Measurements from ENCODE around the gene KRT75. TPM values are rescaled to one million over a fixed set of nuclear protein-coding genes. Genes with fewer than 3 reads are reported as not detected.

KRT75 gene
- total RNA-seq, 2 experiments from 2014 or later = not detected

DNA sequence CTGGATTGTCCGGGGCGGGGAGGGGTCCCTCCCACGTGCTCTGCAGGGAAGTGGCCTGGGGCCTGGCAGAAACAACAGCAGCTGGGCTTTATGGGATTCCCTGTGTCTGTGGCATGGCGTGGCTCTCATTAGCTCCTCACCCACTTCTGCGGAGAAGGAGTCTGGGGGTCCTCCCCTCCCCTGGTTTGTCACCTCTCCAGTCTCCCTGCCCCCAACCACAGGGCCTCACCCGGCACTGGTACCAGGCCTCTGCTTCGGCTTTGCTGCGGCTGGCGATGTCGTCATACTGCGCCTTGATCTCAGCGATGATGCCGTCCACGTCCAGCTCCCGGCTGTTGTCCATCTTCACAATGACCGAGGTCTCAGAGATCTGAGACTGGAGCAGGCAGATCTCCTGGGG, 34.4 kb downstream of the KRT75 start:
- ChIA-PET CTCF (interaction anchor here (1.9 kb wide), 1 partner anchor 480 kb away, joined by 6 read pairs; no protein-coding TSS in a partner anchor), POLR2A (no interaction called here)

DNA sequence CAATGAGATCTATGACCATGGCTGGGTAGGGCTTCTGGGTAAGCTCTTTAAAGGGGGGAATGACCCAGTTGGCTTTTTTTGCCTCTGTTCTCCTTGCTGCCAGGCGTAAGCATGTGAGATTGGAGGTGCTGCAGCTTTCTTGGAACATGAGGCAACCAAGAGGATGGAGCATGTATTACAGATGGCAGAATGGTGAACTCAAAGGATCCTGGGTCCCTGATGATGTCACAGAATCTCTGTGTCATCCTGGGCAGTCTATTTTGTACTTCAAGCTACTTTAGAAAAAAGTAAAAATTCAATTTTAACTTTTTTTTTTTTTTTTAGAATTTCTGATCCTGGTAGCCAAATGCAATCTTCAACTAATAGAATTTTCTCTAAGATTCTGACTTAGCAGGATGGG, 36.0 kb downstream of the KRT75 start:
- POLR2A ChIA-PET = no interaction called here

DNA sequence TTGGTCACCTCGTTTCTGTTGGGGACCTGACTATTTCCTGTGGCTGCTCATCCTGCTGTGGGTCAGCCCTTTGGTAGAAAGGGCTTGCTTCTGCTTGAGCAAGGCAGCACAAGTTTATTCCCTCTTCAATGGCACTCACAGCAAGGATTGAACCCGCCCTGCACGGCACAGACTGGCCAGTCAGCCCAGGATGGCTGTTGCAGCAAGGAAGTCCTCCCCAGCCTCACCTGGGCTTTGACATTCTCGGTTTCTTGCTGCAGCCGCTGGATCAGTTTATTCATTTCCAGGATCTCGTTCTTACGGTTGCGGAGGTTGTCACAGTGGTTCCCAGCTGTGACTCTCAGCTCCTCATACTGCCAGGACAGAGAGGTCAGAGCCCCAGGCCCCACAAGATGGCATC, 37.5 kb downstream of the KRT75 start:
- POLR2A ChIA-PET = no interaction called here
- CTCF ChIA-PET = no interaction called here

More for the DNA sequence above, 36.0 kb downstream of the KRT75 start:
- CTCF ChIA-PET = interaction anchor here (0.5 to 1.9 kb wide), 3 partner anchors 73 to 481 kb away, joined by 3 to 6 read pairs (median 3); no protein-coding TSS in a partner anchor

DNA sequence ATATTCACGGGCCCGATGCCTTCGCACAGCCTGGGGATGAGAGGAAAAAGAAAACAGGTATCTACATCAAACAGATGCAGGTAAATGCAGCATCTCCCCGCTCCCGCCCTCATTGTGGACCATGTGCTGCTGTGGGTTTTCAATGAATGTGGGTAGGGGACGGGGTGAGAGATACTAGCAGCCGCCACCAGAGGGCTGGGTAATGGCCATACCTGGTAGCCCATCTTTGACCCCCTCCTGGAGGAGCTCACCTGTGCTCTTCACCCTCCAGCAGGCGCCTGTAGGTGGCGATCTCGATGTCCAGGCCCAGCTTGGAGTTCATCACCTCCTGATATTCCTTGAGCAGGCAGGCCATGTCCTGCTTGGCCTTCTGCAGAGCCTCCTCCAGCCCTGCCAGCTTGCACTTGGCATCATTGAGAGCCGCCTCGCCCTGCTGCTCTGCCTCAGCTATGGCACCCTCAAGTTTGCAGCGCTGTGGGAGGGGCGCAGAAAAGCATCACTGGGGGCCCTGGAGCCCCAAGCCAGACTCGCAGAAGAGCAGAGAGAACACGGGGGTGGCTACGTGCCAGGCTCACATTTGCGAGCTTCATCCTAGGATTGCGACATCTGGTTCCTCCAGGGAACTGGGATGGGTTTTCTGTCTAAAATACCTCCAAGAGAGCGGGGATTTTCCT, 38.3 kb downstream of the KRT75 start:
- ChIA-PET POLR2A (no interaction called here), CTCF (no interaction called here)

DNA sequence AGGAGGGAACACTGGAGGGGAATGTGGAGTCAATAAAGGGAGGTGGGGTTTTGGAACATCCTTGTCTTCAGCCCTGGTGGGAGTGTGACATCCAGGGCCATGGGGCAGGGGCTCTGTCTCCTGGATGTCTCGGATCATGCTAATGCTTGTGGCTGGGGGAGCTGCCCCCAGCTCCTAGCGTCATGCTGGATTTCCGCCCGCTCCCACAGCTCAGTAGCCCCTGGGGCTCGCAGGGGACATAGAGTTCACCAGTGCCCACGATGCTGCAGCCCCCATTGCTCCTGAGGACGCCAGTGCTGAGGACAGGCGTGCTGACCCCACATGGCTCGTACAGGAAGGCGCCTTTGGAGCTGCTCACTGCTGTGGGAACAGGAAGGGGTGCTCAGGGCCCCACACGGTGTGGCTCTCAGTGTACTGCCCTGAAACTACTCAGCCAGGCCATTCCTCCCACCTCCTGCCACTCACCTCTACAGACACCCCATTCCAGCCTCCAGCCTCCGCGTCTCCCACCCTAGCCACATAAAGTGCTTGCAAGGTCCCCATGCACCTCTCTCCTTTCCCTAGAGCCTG, 39.2 kb downstream of the KRT75 start:
- CTCF ChIA-PET = no interaction called here

DNA sequence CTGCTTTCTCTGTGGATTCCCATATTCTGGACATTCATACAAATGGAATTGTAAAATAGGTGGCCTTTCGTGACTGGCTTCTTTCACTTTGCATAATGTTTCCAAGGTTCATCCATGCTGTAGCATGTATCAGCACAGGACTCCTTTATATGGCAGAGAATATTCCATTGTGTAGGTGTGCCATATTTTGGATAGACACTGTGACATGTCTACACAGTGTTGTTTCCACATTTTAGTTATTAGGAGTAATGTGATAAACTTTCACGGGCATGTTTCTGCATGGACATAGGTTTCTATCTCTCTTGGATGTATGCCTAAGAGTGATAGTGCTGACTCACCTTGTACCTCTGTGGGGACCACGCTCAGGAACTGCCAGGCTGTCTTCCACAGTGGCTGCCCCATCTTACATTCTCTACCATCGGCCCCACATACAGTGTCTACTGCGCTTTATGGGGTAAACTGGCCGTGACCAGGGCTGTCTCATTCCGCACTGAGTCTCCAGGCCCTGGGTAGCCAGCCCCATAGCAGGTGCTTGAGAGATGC, 41.6 kb downstream of the KRT75 start:
- ChIA-PET POLR2A (no interaction called here), CTCF (no interaction called here)

More for the DNA sequence above, 39.2 kb downstream of the KRT75 start:
- POLR2A ChIA-PET = no interaction called here

DNA sequence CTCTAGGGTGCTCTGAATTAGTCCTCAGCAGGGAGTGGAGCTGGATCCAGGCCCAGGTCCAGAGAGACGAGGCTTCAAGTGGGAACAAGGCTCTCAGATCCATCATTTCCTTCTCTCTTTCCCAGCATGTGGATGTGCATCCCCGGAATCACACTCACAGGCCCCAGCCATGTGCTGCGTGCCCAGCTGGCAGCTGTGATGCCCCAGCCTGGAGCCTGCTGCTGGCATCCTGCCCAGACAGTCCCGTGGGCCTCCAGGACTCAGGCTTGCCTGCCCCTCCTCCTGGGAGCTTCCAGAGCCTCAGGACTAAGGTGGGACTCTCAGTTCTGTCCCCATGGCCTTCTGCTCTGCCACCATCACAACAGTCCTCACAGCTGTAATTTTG, 42.6 kb downstream of the KRT75 start:
- ChIA-PET CTCF (interaction anchor here (0.6 kb wide), 1 partner anchor 268 kb away, joined by 4 read pairs; no protein-coding TSS in a partner anchor), POLR2A (no interaction called here)

DNA sequence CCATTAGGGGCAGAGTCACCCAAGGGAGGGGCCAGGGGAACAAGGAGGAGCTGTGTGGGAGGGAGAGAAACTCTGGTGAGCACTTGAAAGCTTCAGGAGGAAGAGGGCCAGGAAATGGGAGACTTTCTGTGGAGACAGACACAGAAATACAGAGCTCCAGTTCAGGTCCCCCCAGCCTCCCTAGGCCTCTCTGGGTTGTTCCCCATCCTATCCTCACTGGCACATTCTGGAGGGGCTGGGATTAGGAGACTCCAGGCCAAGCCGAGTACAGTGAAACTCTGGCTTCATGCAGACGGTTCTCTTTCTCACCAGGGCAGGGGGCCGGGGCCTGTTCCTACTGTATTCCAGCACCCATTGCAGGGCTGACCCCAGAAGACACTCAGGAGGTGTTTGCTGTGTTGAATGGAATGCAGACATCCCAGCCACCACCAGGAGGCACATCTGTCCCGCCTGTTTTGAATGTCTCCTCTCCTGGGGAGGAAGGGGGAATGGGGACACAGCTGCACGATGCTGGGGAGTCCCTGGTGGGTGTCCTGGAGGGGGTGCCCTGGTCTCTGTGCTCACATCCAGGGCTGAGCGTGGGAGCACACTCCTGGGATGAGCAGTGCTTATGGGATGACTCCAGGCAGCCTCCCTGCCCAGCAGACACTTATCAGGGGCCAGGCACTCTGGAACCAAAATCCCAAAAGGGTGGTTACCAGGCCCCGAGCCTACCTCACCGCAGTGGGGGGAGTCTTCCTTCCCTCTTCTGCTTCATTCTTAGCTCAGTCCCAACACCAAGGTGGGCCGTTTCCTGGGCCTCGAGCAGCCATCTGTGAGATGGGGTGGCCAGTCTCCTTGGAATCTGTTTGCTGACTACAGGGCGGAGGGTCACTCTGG, 43.2 kb downstream of the KRT75 start:
- ChIA-PET CTCF (no interaction called here), POLR2A (no interaction called here)

DNA sequence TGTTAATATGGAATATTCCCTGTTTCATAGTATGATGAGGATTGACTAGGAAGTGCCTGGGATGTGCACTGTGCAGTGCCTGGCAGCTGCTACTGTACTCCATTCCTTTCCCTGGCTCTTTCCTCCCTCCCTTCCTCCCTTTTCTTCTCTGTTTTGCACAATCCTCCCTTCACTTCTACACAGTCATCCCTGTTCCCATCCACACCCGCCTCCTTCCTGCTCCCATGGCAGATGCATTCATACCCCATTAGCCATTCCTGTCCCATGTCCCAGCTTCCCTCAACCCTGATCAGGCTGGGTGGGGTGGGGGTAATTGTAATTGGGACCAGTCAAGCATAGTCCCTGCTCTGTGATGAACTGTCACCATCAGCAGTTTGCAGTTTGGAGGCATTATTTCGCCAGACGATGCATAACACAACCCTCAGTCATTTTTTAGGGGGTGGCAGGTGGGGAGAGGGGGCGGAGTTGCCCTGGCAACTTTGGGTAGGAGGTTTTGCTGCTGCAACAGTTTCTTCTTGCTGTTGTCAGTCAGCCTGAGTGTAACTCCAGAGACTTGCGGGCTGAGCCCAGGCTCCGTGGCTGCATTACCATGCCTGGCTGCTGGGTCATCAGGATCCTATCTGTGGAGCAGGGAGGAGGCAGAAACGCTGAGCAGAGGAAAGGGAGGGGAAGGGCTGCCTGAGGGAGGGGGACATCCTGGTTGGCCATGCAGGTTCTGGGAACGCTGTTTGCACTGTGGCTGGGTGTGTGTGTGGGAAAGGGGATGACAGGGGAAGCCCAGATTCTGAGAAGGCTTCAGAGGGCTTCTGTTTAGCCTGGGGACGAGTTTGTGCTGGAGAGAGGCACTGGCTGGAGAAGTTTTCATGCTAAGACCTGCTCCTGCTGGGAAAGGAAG, 44.6 kb downstream of the KRT75 start:
- POLR2A ChIA-PET = no interaction called here
- CTCF ChIA-PET = no interaction called here

DNA sequence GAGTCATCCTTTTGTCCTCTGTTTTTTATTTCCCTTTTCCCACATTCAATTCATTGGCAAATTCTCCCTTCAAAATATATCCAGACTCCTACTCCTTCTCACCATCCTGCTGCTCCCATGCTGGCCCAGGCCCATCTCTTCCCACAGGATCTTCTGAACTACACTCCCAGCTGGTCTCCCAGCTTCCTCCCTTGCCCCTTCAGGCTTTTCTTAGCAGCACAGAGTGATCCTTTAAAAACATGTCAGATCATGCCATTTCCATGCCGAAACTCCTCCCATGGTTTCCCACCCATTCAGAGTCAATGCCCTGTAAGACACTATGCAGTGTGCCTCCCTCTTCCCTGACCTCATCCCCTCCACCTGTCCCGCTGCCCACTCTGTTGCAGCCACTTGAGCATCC, 46.3 kb downstream of the KRT75 start:
- ChIA-PET CTCF (no interaction called here), POLR2A (no interaction called here)

DNA sequence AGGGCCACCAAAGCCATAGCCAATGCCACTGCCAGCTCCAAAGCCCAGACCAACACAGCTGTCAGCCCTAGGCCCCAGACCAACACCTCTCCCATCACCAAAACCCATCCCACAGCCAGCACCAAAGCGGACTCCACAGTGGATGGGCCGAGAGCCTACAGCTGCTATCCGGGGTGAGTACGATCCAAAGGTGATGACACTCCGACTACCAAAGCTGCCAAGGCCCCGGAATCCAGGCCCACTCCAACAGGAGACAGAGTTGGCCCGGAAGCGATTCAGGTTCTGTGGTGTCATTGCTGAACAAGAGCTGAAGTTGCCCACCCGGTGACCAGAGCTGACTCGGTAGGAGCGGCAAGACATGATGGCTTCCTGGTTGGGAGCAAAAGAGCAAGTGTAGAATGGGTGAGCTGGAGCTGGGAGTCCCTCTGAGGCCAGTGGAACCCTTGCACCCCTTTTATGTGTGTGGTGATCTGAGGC, 48.9 kb downstream of the KRT75 start, which contains the start of gene KRT84:
Gene KRT84 (minus strand): TSS at position 427 of the 477 bp plus-strand sequence. CDS start 67 bp downstream, at position 360.
- ChIA-PET CTCF (interaction anchor here (0.6 kb wide), 1 partner anchor 495 kb away, joined by 3 read pairs; no protein-coding TSS in a partner anchor), POLR2A (no interaction called here)

DNA sequence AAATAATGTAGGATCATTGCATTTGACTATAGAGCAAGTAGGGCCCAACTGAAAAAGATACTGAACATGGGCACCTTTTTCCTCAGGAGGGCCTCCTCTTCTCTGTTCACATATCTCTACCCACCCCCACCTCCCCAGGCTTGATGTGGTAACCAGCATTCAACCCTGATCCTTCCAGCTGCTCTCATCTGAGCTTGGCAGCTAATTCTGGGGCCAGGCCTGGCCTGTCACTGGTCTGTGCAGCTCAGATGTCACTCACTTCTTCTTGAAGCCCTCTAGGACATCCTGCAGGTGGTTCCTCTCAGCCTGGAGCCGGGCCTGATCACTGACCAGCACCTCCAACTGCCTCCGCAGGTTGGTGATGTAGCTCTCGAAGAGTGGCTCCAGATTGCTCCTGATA, 50.8 kb downstream of the KRT75 start:
- POLR2A ChIA-PET = no interaction called here
- CTCF ChIA-PET = no interaction called here

DNA sequence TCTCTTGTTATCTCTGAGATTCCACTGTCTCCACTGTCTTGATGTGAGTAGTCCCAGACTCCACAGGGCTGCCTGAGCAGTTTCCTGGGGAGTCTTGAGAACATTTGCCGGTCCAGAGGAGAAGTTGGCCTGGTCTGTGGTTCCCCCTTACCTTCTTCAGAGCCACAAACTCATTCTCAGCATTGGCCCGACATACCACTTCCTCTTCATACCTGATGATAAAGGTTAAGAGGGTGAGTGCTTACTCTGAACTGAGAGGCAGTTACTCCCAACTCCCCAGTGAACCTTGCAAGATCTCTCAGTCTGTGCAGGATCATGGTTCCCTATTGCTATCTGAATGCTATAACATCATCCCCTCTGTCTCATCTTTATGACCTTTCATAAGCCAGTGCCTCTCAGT, 51.3 kb downstream of the KRT75 start:
- CTCF ChIA-PET = no interaction called here
- POLR2A ChIA-PET = no interaction called here

DNA sequence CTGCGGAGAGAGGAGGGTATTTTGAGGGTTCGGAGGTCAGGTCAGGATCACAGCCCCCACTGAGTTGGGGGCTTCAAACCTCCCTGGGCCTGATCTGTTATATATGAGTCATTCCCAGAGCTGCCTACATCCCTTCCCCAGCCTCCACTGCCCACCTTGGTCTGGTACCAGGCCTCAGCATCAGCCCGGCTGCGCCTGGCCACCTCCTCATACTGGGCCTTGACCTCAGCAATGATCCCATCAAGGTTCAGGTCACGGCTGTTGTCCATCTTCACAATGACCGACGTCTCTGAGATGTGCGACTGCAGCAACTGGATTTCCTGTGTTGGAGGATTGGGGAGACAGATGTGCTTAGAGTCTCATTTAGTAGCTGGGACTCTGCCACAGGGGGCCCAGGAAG, 53.0 kb downstream of the KRT75 start:
- ChIA-PET POLR2A (no interaction called here), CTCF (no interaction called here)

DNA sequence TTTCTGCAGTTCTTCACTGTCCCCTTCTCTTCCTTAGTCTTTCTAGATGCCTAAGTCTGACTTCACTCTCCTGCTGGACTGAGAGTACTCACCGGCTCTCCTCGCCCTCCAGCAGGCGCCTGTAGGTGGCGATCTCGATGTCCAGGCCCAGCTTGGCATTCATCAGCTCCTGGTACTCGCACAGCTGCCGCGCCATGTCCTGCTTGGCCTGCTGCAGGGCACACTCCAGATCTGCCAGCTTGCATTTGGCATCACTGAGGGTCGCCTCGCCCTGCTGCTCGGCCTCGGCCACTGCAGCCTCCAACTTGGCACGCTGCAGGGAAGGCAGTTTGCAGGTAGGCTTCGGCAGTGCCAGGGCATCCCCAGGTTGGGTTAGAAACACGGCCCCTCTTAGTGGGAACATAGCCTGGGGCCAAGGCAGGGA, 53.9 kb downstream of the KRT75 start:
- POLR2A ChIA-PET = no interaction called here
- CTCF ChIA-PET = interaction anchor here (0.9 kb wide), 1 partner anchor 499 kb away, joined by 3 read pairs; no protein-coding TSS in a partner anchor

DNA sequence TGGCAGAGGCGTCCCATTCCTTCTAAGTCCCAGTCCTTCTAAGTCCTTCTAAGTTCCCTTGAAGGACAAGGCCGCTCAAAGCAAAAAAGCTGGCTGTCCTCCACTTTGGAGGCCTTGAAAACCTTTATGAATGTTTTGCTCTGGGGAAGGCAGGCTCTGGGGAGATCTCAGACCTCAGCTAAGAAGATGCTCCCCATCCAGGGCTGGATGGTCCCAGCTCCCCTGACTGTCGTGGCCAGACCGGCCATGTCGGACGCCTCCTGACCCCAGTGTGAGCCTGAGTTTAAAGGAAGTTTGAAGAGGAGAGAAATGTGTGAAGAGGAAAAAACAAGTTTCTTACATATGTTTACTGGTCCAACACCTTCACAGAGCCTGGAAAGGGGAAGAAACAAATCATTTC, 54.6 kb downstream of the KRT75 start:
- CTCF ChIA-PET = interaction anchor here (0.5 kb wide), 1 partner anchor 102 kb away, joined by 3 read pairs; no protein-coding TSS in a partner anchor
- POLR2A ChIA-PET = no interaction called here

DNA sequence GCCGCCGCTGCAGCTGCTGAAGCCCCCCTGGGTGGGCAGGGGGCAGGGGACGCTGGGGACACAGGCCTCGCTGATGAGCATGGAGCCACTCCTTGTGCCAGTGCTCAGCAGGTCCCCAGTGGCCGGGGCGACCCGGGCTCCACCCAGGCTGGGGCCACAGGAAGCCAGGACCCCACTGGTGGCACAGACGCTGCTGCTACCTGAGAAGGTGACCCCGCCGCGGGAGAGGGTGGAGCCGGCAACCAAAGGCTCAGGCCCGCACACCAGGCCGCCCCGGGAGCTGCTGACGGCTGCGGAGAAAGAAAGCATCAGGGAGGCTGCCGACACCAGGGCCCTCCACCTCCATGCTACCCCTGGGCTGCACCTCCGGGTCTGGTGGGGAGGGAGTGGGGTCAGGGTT, 56.1 kb downstream of the KRT75 start:
- ChIA-PET POLR2A (no interaction called here), CTCF (no interaction called here)

DNA sequence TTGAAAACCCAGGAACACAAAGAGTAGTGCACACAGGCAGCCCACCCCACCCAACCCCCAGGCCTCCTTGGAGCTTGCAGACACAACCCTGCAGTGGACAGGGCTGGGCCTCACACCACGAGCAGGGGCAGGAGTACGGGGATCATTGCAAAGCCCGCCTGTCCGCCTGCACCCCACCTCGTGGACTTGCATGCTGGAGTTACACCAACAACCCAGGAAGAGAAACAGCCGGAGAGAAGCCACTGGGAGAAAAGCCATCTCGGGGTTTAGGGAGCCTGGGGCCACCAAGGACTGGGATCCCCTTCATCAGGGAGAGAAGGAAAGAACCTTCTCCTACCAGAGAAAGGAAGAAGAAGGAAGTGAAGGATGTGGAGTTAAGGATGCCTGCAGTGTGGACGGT, 56.9 kb downstream of the KRT75 start:
- CTCF ChIA-PET = no interaction called here

More for the DNA sequence above, 56.9 kb downstream of the KRT75 start:
- POLR2A ChIA-PET = no interaction called here
